ENCODE results near the gene NR4A1.

GRCh38 chr12:52032446-52032803 lies 18.8 kb upstream of the NR4A1 start:
- TF ChIP-seq, protein P1, sequence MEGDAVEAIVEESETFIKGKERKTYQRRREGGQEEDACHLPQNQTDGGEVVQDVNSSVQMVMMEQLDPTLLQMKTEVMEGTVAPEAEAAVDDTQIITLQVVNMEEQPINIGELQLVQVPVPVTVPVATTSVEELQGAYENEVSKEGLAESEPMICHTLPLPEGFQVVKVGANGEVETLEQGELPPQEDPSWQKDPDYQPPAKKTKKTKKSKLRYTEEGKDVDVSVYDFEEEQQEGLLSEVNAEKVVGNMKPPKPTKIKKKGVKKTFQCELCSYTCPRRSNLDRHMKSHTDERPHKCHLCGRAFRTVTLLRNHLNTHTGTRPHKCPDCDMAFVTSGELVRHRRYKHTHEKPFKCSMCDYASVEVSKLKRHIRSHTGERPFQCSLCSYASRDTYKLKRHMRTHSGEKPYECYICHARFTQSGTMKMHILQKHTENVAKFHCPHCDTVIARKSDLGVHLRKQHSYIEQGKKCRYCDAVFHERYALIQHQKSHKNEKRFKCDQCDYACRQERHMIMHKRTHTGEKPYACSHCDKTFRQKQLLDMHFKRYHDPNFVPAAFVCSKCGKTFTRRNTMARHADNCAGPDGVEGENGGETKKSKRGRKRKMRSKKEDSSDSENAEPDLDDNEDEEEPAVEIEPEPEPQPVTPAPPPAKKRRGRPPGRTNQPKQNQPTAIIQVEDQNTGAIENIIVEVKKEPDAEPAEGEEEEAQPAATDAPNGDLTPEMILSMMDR (CRISPR knock-in tag; IDR thresholded peaks at IDR 0.05), result no peak
- TF ChIP-seq KLF13 (CRISPR knock-in tag; IDR thresholded peaks at IDR 0.05) (no peak), ZNF34 (CRISPR knock-in tag; IDR thresholded peaks at IDR 0.05; ENCODE audit: borderline replicate concordance) (no peak)

Measured in HepG2 (cell line).